ENCODE results near the gene ASPA.

DNA sequence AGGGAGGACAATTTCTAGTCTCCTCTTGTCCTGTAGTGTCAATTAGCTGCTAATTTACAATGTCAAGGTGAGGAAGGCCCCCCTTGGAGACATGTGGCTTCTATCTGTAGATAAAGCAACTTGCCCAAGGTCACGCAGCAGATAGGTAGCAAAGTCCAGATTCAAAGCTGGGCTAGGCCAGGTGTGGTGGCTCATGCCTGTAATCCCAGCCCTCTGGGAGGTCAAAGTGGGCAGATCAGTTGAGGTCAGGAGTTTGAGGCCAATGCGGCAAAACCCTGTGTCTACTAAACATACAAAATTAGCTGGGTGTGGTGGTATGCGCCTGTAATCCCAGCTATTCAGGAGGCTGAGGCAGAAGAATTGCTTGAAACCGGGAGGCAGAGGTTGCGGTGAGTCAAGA lies 70.7 kb downstream of the ASPA start:
- TF ChIP-seq, protein P1, sequence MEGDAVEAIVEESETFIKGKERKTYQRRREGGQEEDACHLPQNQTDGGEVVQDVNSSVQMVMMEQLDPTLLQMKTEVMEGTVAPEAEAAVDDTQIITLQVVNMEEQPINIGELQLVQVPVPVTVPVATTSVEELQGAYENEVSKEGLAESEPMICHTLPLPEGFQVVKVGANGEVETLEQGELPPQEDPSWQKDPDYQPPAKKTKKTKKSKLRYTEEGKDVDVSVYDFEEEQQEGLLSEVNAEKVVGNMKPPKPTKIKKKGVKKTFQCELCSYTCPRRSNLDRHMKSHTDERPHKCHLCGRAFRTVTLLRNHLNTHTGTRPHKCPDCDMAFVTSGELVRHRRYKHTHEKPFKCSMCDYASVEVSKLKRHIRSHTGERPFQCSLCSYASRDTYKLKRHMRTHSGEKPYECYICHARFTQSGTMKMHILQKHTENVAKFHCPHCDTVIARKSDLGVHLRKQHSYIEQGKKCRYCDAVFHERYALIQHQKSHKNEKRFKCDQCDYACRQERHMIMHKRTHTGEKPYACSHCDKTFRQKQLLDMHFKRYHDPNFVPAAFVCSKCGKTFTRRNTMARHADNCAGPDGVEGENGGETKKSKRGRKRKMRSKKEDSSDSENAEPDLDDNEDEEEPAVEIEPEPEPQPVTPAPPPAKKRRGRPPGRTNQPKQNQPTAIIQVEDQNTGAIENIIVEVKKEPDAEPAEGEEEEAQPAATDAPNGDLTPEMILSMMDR (IDR thresholded peaks at IDR 0.05; ENCODE audit: extremely low read depth in 1 of 2, insufficient read depth in 1 of 2, low read depth in 1 of 2, low read length in 2 of 2), result no peak
- TF ChIP-seq POLR2A (IDR thresholded peaks at IDR 0.05; ENCODE audit: low read depth, low read length), result no peak

Data from endothelial cell of umbilical vein (primary cell).